HEK293 (cell line): Measurements from ENCODE around the gene C19orf18.

Experiments used
- CTCF ChIA-PET: fragments of 350-600 bp; formaldehyde crosslinking; extraction: SDS; loops from one replicate; lab custom pipeline; 2021; ENCODE audit warnings: antibody characterized with exemption; lab: Yijun Ruan, JAX
- POLR2A ChIA-PET: fragments of 300-600 bp; formaldehyde crosslinking; extraction: SDS; loops from one replicate; lab custom pipeline; 2020; ENCODE audit warnings: antibody characterized with exemption, inconsistent platforms; lab: Yijun Ruan, JAX
- H3K27ac ChIP-seq: fragments of 200-500 bp; sonication (Bioruptor generic); 2 replicates; pipeline ENCODE4 v1.5.1; 2014; ENCODE audit warnings: low read depth, low read length, control low read depth, inconsistent platforms; ENCODE audit errors: extremely low read depth
- H3K36me3 ChIP-seq, 2 experiments: fragments of 200-500 bp in 1 of 2; sonication (Bioruptor generic) in 1 of 2; 1 replicate in 1 of 2; 2 replicates in 1 of 2; pipeline ENCODE4 v1.5.1; 2014 to 2017; ENCODE audit warnings: inconsistent platforms in 2 of 2, low read length in 2 of 2; ENCODE audit not compliant: control insufficient read depth in 2 of 2, insufficient read depth in 1 of 2
- H3K4me1 ChIP-seq: fragments of 200-500 bp; sonication (Bioruptor generic); 2 replicates; pipeline ENCODE4 v1.5.1; 2014; ENCODE audit warnings: mild to moderate bottlenecking, low read length, inconsistent platforms; ENCODE audit not compliant: control insufficient read depth, insufficient read depth
- H3K4me3 ChIP-seq: 2 replicates; pipeline ENCODE4 v1.5.1; 2011; ENCODE audit warnings: low read depth, mild to moderate bottlenecking, control low read depth, low read length, moderate library complexity
- H3K9me3 ChIP-seq: fragments of 200-500 bp; sonication (Bioruptor generic); 2 replicates; pipeline ENCODE4 v1.5.1; 2014; ENCODE audit warnings: low read depth, low read length, inconsistent platforms; ENCODE audit not compliant: control insufficient read depth, insufficient read depth
- KLF7 ChIP-seq: fragments of 450-650 bp; formaldehyde crosslinking; IDR thresholded peaks from 2 replicates; pipeline ENCODE4 v1.5.1; 2016; ENCODE audit warnings: missing biosample characterization, missing genetic modification characterization, borderline replicate concordance
- SCRT1 ChIP-seq: fragments of 450-650 bp; formaldehyde crosslinking; IDR thresholded peaks from 2 replicates; pipeline ENCODE4 v1.5.1; 2016; ENCODE audit warnings: missing biosample characterization, missing genetic modification characterization, borderline replicate concordance
- SETDB1 ChIP-seq: IDR thresholded peaks from one replicate; pipeline ENCODE4 v1.6.1; 2017; ENCODE audit warnings: mild to moderate bottlenecking, low read length, moderate library complexity, mixed read lengths; ENCODE audit not compliant: insufficient read length
- TCF7L2 ChIP-seq: IDR thresholded peaks from 2 replicates; pipeline ENCODE4 v1.6.1; 2011; ENCODE audit warnings: low read depth, mild to moderate bottlenecking, inconsistent platforms, low read length, moderate library complexity, borderline replicate concordance
- YY1 ChIP-seq: fragments of 450-650 bp; formaldehyde crosslinking; IDR thresholded peaks from 2 replicates; pipeline ENCODE4 v1.5.1; 2018; ENCODE audit warnings: missing biosample characterization, missing genetic modification characterization
- ZNF10 ChIP-seq: fragments of 450-650 bp; formaldehyde crosslinking; IDR thresholded peaks from 2 replicates; pipeline ENCODE4 v1.5.1; 2017; ENCODE audit warnings: missing biosample characterization, missing genetic modification characterization
- ZNF112 ChIP-seq: fragments of 450-650 bp; formaldehyde crosslinking; IDR thresholded peaks from 2 replicates; pipeline ENCODE4 v1.5.0; 2017; ENCODE audit warnings: missing biosample characterization, missing genetic modification characterization
- ZNF121 ChIP-seq: fragments of 450-650 bp; formaldehyde crosslinking; IDR thresholded peaks from 2 replicates; pipeline ENCODE4 v1.5.1; 2016; ENCODE audit warnings: missing biosample characterization, missing genetic modification characterization
- ZNF146 ChIP-seq: fragments of 450-650 bp; formaldehyde crosslinking; IDR thresholded peaks from 2 replicates; pipeline ENCODE4 v1.5.1; 2016; ENCODE audit warnings: missing biosample characterization, missing genetic modification characterization
- ZNF223 ChIP-seq: fragments of 450-650 bp; formaldehyde crosslinking; IDR thresholded peaks from 2 replicates; pipeline ENCODE4 v1.5.1; 2016; ENCODE audit warnings: missing biosample characterization, missing genetic modification characterization
- ZNF24 ChIP-seq: fragments of 450-650 bp; formaldehyde crosslinking; IDR thresholded peaks from 2 replicates; pipeline ENCODE4 v1.5.1; 2016; ENCODE audit warnings: missing biosample characterization, missing genetic modification characterization
- ZNF274 ChIP-seq, 2 experiments: fragments of 200-500 bp in 1 of 2; fragments of 450-650 bp in 1 of 2; sonication (Bioruptor generic) in 1 of 2; formaldehyde crosslinking in 1 of 2; IDR thresholded peaks; 2 replicates each; pipeline versions ENCODE4 v1.5.1 to v1.6.1; 2014 to 2016; ENCODE audit warnings: borderline replicate concordance in 1 of 2, inconsistent platforms in 1 of 2, low read length in 1 of 2, missing biosample characterization in 1 of 2, missing genetic modification characterization in 1 of 2
- ZNF335 ChIP-seq: fragments of 450-650 bp; formaldehyde crosslinking; conservative IDR thresholded peaks from 2 replicates; pipeline ENCODE4 v1.5.1; 2016; ENCODE audit warnings: missing biosample characterization, missing genetic modification characterization
- ZNF426 ChIP-seq: fragments of 450-650 bp; formaldehyde crosslinking; IDR thresholded peaks from 2 replicates; pipeline ENCODE4 v1.5.1; 2017; ENCODE audit warnings: missing biosample characterization, missing genetic modification characterization, mild to moderate bottlenecking, inconsistent platforms, moderate library complexity
- ZNF501 ChIP-seq: fragments of 450-650 bp; formaldehyde crosslinking; IDR thresholded peaks from 2 replicates; pipeline ENCODE4 v1.5.1; 2016; ENCODE audit warnings: missing biosample characterization, missing genetic modification characterization
- ZNF514 ChIP-seq: fragments of 450-650 bp; formaldehyde crosslinking; IDR thresholded peaks from 2 replicates; pipeline ENCODE4 v1.5.1; 2016; ENCODE audit warnings: missing biosample characterization, missing genetic modification characterization
- ZNF555 ChIP-seq: fragments of 450-650 bp; formaldehyde crosslinking; conservative IDR thresholded peaks from 2 replicates; pipeline ENCODE4 v1.5.1; 2017; ENCODE audit warnings: missing biosample characterization, mild to moderate bottlenecking, missing genetic modification characterization, inconsistent platforms
- ZNF629 ChIP-seq: fragments of 450-650 bp; formaldehyde crosslinking; IDR thresholded peaks from 2 replicates; pipeline ENCODE4 v1.5.1; 2017; ENCODE audit warnings: missing biosample characterization, missing genetic modification characterization
- ZXDB ChIP-seq: fragments of 450-650 bp; formaldehyde crosslinking; IDR thresholded peaks from 2 replicates; pipeline ENCODE4 v1.5.1; 2016; ENCODE audit warnings: missing biosample characterization, missing genetic modification characterization
- TF ChIP-seq, protein P1 (sequence below): fragments of 450-650 bp; formaldehyde crosslinking; IDR thresholded peaks from 2 replicates; pipeline ENCODE4 v1.5.1; 2016; ENCODE audit warnings: missing biosample characterization, missing genetic modification characterization, borderline replicate concordance
- TF ChIP-seq, protein P2 (sequence below): fragments of 450-650 bp; formaldehyde crosslinking; IDR thresholded peaks from 2 replicates; pipeline ENCODE4 v1.5.1; 2016; ENCODE audit warnings: missing biosample characterization, missing genetic modification characterization
- TF ChIP-seq, protein P3 (sequence below): fragments of 450-650 bp; formaldehyde crosslinking; conservative IDR thresholded peaks from 2 replicates; pipeline ENCODE4 v1.5.1; 2016; ENCODE audit warnings: low read depth, missing biosample characterization, missing genetic modification characterization
- TF ChIP-seq, protein P4 (sequence below): fragments of 450-650 bp; formaldehyde crosslinking; IDR thresholded peaks from 2 replicates; pipeline ENCODE4 v1.5.1; 2016; ENCODE audit warnings: missing biosample characterization, missing genetic modification characterization

The C19orf18 gene

DNA sequence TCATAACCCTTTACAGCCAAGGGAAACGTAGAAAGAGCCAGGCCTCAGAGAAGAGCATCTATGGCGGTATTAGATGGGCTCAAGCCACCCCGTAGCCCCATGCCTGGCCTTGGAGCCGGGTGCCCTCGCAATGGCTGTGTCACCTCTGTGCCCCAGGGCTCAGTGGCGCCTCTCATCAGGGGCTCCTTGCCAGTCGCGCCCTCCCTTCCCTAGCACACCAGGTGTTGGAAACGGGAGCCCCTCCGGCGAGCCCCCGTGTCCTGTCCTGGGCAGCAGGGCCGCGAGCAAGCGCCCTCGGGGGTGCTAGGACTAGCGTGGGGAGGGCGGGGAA, 27.3 kb downstream of the C19orf18 start (continued):
- TF ChIP-seq, protein P1, sequence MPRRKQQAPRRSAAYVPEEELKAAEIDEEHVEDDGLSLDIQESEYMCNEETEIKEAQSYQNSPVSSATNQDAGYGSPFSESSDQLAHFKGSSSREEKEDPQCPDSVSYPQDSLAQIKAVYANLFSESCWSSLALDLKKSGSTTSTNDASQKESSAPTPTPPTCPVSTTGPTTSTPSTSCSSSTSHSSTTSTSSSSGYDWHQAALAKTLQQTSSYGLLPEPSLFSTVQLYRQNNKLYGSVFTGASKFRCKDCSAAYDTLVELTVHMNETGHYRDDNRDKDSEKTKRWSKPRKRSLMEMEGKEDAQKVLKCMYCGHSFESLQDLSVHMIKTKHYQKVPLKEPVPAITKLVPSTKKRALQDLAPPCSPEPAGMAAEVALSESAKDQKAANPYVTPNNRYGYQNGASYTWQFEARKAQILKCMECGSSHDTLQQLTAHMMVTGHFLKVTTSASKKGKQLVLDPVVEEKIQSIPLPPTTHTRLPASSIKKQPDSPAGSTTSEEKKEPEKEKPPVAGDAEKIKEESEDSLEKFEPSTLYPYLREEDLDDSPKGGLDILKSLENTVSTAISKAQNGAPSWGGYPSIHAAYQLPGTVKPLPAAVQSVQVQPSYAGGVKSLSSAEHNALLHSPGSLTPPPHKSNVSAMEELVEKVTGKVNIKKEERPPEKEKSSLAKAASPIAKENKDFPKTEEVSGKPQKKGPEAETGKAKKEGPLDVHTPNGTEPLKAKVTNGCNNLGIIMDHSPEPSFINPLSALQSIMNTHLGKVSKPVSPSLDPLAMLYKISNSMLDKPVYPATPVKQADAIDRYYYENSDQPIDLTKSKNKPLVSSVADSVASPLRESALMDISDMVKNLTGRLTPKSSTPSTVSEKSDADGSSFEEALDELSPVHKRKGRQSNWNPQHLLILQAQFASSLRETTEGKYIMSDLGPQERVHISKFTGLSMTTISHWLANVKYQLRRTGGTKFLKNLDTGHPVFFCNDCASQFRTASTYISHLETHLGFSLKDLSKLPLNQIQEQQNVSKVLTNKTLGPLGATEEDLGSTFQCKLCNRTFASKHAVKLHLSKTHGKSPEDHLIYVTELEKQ (tag by site-specific recombination) = no peak

DNA sequence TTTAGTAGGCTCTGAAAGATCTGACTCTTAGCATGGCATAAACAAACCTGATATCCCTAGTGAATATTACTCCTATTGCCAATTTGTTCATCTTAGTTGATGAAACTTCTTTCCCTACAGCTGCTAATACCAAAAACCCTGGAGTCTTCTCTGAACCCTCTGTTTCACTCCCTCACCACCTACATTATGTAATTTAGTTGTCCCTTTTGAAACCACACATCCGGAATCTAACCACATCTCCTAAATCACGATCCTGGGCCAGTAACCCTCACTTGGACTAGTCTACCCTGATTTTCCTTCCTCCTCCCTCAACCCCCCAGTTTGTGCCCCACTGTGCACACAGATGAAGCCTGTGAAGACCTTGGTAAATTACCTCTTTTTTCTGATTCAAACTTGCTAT, 28.0 kb downstream of the C19orf18 start:
- Histone ChIP-seq H3K36me3 (peaks cover 25 to 45% of the 10 kb centered on the region in 2 experiments), H3K9me3 (peaks cover 20% of the 10 kb centered on the region), H3K4me1 (peaks cover 5% of the 10 kb centered on the region; the same call in 1 of the 2 replicates), H3K27ac (no peak overlapping the region), H3K4me3 (peak overlapping the region; percentile 98)
- POLR2A ChIA-PET = no interaction called here
- CTCF ChIA-PET = interaction anchor here (0.7 to 1.2 kb wide), 2 partner anchors 29 to 50 kb away, joined by 3 to 4 read pairs; no protein-coding TSS in a partner anchor
- no peak for TF ChIP-seq ZNF335 (tag by site-specific recombination)
- no peak for TF ChIP-seq ZNF10 (tag by site-specific recombination)
- no peak for TF ChIP-seq ZNF146 (tag by site-specific recombination)
- TF ChIP-seq ZNF501 (tag by site-specific recombination) = no peak
- TF ChIP-seq ZNF121 (tag by site-specific recombination) = no peak
- TF ChIP-seq ZXDB (tag by site-specific recombination) = no peak
- TF ChIP-seq ZNF24 (tag by site-specific recombination) = no peak
- no peak for TF ChIP-seq ZNF223 (tag by site-specific recombination)
- no peak for TF ChIP-seq ZNF555 (tag by site-specific recombination)
- no peak for TF ChIP-seq ZNF629 (tag by site-specific recombination)
- no peak for TF ChIP-seq YY1 (tag by site-specific recombination)
- no peak for TF ChIP-seq ZNF514 (tag by site-specific recombination)
- TF ChIP-seq ZNF426 (tag by site-specific recombination) = no peak
- no peak for TF ChIP-seq ZNF112
- TF ChIP-seq SCRT1 = no peak
- TF ChIP-seq TCF7L2 = no peak
- no peak for TF ChIP-seq KLF7 (tag by site-specific recombination)
- TF ChIP-seq, protein P2, sequence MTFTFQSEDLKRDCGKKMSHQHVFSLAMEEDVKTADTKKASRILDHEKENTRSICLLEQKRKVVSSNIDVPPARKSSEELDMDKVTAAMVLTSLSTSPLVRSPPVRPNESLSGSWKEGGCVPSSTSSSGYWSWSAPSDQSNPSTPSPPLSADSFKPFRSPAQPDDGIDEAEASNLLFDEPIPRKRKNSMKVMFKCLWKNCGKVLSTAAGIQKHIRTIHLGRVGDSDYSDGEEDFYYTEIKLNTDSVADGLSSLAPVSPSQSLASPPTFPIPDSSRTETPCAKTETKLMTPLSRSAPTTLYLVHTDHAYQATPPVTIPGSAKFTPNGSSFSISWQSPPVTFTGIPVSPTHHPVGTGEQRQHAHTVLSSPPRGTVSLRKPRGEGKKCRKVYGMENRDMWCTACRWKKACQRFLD = no peak

DNA sequence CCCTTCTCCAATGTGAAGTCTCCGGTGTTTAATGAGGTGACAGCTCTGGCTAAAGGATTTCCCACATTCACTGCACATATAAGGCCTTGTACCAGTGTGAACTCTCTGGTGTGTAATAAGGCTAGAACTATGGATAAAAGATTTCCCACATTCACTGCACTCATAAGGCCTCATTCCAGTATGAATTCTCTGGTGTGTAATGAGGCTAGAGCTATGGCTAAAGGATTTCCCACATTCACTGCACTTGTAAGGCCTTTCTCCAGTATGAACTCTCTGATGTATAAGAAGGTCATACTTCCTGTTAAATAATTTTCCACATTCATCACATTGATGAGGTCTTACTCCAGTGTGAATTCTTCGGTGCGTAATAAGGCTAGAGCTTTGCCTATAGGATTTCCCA, 32.7 kb downstream of the C19orf18 start:
- POLR2A ChIA-PET = no interaction called here
- CTCF ChIA-PET = no interaction called here
- Histone ChIP-seq H3K9me3 (peaks cover 21% of the 10 kb centered on the region), H3K4me3 (no peak overlapping the region), H3K36me3 (peaks cover 60 to 77% of the 10 kb centered on the region in 2 experiments), H3K4me1 (peaks cover 3% of the 10 kb centered on the region; the same call in 1 of the 2 replicates), H3K27ac (no peak overlapping the region)
- TF ChIP-seq SETDB1 (peak; percentile 67), ZNF274 (IDR thresholded peaks at IDR 0.05; ENCODE audit: low read length) (no peak), ZNF274 (tag by site-specific recombination; IDR thresholded peaks at IDR 0.05; ENCODE audit: borderline replicate concordance) (peak; percentile 59; the same call in 1 of the 2 replicates)
- TF ChIP-seq, protein P3, sequence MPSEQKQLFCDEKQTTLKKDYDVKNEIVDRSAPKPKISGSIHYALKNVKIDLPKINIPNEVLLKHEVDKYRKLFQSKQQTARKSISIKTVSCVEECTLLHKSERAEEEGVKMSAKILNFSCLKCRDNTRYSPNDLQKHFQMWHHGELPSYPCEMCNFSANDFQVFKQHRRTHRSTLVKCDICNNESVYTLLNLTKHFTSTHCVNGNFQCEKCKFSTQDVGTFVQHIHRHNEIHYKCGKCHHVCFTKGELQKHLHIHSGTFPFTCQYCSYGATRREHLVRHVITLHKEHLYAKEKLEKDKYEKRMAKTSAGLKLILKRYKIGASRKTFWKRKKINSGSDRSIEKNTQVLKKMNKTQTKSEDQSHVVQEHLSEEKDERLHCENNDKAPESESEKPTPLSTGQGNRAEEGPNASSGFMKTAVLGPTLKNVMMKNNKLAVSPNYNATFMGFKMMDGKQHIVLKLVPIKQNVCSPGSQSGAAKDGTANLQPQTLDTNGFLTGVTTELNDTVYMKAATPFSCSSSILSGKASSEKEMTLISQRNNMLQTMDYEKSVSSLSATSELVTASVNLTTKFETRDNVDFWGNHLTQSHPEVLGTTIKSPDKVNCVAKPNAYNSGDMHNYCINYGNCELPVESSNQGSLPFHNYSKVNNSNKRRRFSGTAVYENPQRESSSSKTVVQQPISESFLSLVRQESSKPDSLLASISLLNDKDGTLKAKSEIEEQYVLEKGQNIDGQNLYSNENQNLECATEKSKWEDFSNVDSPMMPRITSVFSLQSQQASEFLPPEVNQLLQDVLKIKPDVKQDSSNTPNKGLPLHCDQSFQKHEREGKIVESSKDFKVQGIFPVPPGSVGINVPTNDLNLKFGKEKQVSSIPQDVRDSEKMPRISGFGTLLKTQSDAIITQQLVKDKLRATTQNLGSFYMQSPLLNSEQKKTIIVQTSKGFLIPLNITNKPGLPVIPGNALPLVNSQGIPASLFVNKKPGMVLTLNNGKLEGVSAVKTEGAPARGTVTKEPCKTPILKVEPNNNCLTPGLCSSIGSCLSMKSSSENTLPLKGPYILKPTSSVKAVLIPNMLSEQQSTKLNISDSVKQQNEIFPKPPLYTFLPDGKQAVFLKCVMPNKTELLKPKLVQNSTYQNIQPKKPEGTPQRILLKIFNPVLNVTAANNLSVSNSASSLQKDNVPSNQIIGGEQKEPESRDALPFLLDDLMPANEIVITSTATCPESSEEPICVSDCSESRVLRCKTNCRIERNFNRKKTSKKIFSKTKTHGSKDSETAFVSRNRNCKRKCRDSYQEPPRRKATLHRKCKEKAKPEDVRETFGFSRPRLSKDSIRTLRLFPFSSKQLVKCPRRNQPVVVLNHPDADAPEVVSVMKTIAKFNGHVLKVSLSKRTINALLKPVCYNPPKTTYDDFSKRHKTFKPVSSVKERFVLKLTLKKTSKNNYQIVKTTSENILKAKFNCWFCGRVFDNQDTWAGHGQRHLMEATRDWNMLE (tag by site-specific recombination) = no peak
- TF ChIP-seq, protein P4, sequence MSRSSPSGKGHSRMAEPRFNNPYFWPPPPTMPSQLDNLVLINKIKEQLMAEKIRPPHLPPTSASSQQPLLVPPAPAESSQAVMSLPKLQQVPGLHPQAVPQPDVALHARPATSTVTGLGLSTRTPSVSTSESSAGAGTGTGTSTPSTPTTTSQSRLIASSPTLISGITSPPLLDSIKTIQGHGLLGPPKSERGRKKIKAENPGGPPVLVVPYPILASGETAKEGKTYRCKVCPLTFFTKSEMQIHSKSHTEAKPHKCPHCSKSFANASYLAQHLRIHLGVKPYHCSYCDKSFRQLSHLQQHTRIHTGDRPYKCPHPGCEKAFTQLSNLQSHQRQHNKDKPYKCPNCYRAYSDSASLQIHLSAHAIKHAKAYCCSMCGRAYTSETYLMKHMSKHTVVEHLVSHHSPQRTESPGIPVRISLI (tag by site-specific recombination) = no peak
